Peyer's patch (tissue), 4 donors: ENCODE results near the gene SUGCT.

Experiments used
- CTCF ChIP-seq, 6 experiments: fragments of 450-650 bp in 4 of 6; fragments of 200-600 bp in 2 of 6; sonication (generic) in 1 of 6; IDR thresholded peaks; one replicate each; pipeline ENCODE4 v1.5.1; 2017 to 2019; ENCODE audit warnings: antibody characterized with exemption in 6 of 6, mild to moderate bottlenecking in 3 of 6, moderate library complexity in 1 of 6
- POLR2A ChIP-seq, 2 donors: fragments of 450-650 bp; IDR thresholded peaks; one replicate each; pipeline ENCODE4 v1.5.1; 2017; ENCODE audit warnings: antibody characterized with exemption in 2 of 2, mild to moderate bottlenecking in 2 of 2, moderate library complexity in 2 of 2

DNA sequence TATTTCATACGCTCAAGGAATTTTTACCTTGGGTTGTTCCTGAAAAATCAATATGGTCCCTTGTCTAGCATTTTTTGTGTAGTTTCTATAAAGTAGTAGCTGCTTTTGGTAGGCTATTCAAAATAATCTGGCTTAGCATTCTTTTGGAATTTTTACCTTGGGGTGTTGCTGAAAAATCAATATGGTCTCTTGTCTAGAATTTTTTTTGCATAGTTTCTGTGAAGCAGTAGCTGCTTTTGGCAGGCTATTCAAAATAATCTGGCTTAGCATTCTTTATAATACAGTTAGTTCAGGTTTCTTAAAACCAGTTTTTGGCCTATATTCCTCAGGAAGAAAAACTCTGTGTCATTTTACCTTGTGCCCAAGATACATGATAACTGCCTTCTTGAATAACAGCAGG lies 301.9 kb downstream of the SUGCT start:
- TF ChIP-seq CTCF (IDR thresholded peaks at IDR 0.05), result no peak
- no peak for TF ChIP-seq POLR2A (IDR thresholded peaks at IDR 0.05)
